GM23248 (cell line): ENCODE results near the gene GALNT1.

Source experiments
- EZH2 ChIP-seq: fragments of 200-600 bp; sonication (generic); IDR thresholded peaks from 2 replicates; pipeline ENCODE4 v1.6.1; 2018; ENCODE audit warnings: antibody characterized with exemption, mild to moderate bottlenecking; ENCODE audit not compliant: insufficient read depth, poor library complexity, severe bottlenecking
- EZH2phosphoT487 ChIP-seq: fragments of 200-600 bp; sonication (generic); IDR thresholded peaks from 2 replicates; pipeline ENCODE4 v1.6.1; 2018; ENCODE audit warnings: antibody characterized with exemption, moderate library complexity, mild to moderate bottlenecking, low read depth; ENCODE audit not compliant: insufficient read depth

- TF ChIP-seq EZH2: no peak
- no peak for TF ChIP-seq EZH2phosphoT487
These were observed 55.7 kb downstream of the GALNT1 start for GRCh38 chr18:35637227-35637626.
